Measurements from ENCODE around the gene PARD3B.

Gene PARD3B

GRCh38 chr2:204611017-204611631, 65.8 kb downstream of the PARD3B start:
- TF ChIP-seq CTCF (IDR thresholded peaks at IDR 0.05; ENCODE audit: insufficient read depth, missing control alignments), result no peak
- DNase-seq (ENCODE audit: insufficient read length, low spot score) (no peak), FAIRE-seq (no peak)

GRCh38 chr2:204611764-204612163, 66.5 kb downstream of the PARD3B start:
- DNase-seq (ENCODE audit: insufficient read length, low spot score) (no peak), FAIRE-seq (no peak)
- TF ChIP-seq CTCF (IDR thresholded peaks at IDR 0.05; ENCODE audit: insufficient read depth, missing control alignments), result no peak

GRCh38 chr2:204613635-204614034, 68.4 kb downstream of the PARD3B start:
- no peak for DNase-seq (ENCODE audit: insufficient read length, low spot score)
- no peak for FAIRE-seq

GRCh38 chr2:204615456-204615855, 70.2 kb downstream of the PARD3B start:
- TF ChIP-seq CTCF (IDR thresholded peaks at IDR 0.05; ENCODE audit: insufficient read depth, missing control alignments), result no peak
- DNase-seq (ENCODE audit: insufficient read length, low spot score), result no peak
- FAIRE-seq, result no peak

More at GRCh38 chr2:204613635-204614034, 68.4 kb downstream of the PARD3B start:
- no peak for TF ChIP-seq CTCF (IDR thresholded peaks at IDR 0.05; ENCODE audit: insufficient read depth, missing control alignments)

- DNase-seq (ENCODE audit: insufficient read length, low spot score) (no peak), FAIRE-seq (no peak)
- peak; percentile 35 for TF ChIP-seq CTCF (IDR thresholded peaks at IDR 0.05; ENCODE audit: insufficient read depth, missing control alignments)
These were observed 79.9 kb downstream of the PARD3B start for GRCh38 chr2:204625135-204625534.

- FAIRE-seq, result no peak
- no peak for DNase-seq (ENCODE audit: insufficient read length, low spot score)
- no peak for TF ChIP-seq CTCF (IDR thresholded peaks at IDR 0.05; ENCODE audit: insufficient read depth, missing control alignments)
These were observed 83.8 kb downstream of the PARD3B start for GRCh38 chr2:204628926-204629712.

- DNase-seq (ENCODE audit: insufficient read length, low spot score), result no peak
These were observed 87.1 kb downstream of the PARD3B start for GRCh38 chr2:204632410-204632809.

More at GRCh38 chr2:204632410-204632809, 87.1 kb downstream of the PARD3B start:
- no peak for FAIRE-seq
- no peak for TF ChIP-seq CTCF (IDR thresholded peaks at IDR 0.05; ENCODE audit: insufficient read depth, missing control alignments)

Measured in D721Med (cell line).